SH-SY5Y (cell line): ENCODE measurements around the gene SLC35F3.

ENCODE experiments used
- GATA2 ChIP-seq: IDR thresholded peaks from 2 replicates; pipeline ENCODE4 v1.6.1; 2011; ENCODE audit warnings: mild to moderate bottlenecking, low read depth, low read length
- GATA3 ChIP-seq: IDR thresholded peaks from 2 replicates; pipeline ENCODE4 v1.6.1; 2011; ENCODE audit warnings: low read depth, mild to moderate bottlenecking, low read length, moderate library complexity

The SLC35F3 gene

DNA sequence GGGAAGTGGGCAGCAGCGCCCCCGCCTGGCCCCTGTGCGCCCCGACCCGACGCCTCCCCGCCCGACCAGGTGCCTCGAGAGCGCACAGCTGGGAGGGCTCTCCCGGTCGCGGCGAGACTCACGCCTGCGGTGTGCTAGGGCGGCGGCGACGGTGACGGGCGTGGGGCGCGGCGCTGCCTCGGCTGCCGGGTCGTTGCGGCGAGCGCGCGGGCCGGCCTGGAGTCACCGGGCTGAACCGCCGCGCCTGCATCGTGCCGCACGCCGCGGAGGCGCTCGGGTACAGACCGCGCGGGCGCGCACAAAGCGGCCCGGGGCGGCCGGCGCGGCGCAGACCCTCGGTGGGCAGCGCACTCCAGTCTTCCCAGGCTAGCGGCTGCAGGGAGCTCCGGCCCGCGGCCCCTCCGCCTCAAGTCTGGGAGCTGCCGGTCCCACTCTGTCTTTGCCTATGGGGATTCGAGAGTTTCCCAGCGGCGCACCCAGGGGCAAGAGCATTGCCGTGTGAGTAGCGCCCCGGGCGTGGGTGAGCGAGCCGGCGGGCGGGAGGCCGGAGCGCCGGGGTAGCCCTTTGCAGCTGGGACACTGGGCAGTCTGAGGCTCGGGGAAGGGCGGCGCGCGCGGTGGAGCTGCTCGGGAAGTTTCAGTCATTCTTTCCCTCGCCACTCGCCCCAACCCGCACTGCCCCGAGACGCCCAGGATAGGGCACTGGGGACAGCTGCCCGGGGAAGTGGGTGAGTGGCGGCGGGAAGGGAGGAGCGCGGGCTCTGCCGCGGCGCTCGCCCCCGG, at the start of gene SLC35F3:
TSS of gene SLC35F3 (plus strand) at position 44 of the 783 bp plus-strand sequence.
- no peak for TF ChIP-seq GATA2
- TF ChIP-seq GATA3: no peak

DNA sequence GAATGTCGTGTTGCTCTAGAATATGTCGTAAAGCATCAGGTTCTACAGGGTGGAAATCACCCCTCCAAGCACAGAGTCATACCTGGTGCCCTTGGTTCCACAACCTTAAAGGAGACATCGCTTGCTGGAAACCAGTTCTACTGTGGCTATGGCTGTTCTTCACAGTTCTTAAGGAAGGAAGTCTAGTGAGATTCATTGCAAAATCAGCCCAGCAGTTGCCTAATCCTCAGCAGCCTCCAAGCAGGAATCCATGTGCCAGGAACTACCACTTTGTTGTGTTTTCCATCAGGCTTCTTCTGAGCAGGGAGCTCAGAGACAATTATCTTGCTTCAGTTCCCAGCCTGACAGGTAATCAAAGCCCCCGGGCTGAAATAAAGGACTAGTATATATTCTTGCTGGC, 45.0 kb upstream of the SLC35F3 start:
- no peak for TF ChIP-seq GATA2
- TF ChIP-seq GATA3: no peak

DNA sequence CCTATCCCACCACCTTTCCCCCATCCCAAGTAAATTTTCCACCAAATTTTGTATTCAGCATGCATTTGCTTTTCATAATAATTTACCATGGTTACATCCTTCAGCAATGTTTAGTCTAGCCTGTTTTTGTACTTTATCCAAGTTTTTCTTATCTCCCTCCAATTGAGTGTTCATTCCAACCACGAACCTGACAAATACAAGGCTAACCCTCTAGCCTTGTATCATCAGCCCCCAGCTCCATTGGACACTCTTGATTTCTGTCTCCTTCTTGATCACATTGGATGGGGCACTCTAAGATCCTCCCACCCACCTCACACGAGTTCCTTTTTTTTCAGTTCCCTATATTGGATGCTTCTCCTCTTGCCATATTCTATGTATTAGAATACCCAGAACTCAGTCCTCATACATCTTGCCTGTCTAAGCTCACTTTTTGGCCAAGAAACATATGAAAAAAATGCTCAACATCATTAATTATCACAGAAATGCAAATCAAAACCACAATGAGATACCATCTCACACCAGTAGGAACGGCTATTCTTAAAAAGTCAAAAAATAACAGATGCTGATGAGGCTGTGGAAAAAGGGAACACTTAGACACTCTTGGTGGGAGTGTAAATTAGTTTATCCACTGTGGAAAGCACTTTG, 40.5 kb upstream of the SLC35F3 start:
- no peak for TF ChIP-seq GATA2
- no peak for TF ChIP-seq GATA3

DNA sequence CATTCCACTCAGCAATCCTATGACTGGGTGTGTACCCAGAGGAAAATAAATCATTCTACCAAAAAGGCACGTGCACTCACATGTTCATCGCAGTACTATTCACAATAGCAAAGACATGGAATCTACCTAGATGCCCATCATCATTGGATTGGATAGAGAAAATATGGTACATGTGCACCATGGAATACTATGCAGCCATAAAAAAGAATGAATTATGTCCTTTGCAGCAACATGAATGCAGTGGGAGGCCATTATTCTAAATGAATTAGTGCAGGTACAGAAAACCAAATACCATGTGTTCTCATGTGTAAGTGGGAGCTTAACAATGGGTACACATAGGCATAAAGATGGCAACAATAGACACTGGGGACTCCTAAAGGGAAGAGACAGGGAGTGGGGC, 39.9 kb upstream of the SLC35F3 start:
- no peak for TF ChIP-seq GATA2
- TF ChIP-seq GATA3: no peak

DNA sequence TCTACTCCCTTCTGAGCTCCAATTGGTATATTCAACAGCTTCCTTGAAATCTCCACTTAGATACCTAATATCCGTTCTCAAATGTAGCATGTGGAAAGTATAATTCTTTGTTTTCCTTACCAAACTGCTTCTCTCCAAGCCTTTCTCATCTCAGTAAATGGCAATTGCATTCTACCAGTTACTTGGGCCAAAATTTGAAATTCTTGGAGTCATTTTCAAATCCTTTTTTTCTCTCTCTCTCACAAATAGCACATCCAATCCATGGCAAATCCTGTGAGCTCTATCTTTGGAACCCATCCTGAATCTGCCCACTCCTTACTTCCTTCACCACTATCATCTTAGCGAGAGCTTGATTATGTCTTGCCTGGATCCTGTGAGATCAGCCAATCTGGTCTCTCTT, 39.3 kb upstream of the SLC35F3 start:
- TF ChIP-seq GATA2 (no peak), GATA3 (no peak)

DNA sequence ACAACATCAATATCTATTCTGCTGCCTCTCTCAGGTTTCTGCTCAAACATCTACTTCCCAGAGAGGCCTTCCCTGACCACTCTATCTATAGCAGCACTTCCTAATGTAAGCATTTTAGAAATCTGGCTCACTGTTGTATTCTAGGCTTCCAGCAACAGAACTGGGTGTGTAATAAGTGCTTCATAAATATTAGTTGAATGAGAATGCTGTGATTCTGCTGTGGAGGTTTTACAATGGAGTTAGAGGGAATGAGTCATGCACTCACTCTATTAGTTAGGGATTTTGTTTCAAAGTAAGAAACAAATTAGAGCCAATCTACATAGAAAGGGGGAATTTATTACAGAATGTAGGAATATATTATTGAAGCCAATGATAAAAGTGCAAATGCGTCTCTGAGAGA, 38.6 kb upstream of the SLC35F3 start:
- TF ChIP-seq GATA2 (no peak), GATA3 (no peak)

DNA sequence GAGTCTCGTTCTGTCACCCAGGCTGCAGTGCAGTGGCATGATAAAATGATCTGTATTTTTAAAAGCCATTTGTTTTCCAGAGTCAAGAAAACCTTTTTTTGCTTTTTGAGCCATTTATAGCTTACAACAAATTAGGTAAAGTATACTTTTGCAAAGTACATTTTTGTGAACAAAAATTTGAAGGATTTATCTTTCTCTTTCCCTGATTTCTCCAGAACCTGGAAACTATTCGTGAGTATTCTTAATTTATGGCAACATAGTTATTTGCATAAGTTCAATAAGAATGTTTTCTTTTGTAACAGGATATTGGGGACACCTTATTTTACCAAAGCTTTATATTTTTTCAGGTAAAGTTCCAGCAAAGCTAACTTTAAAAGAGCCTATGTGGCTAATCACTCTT, 37.4 kb upstream of the SLC35F3 start:
- TF ChIP-seq GATA3 (no peak), GATA2 (no peak)

DNA sequence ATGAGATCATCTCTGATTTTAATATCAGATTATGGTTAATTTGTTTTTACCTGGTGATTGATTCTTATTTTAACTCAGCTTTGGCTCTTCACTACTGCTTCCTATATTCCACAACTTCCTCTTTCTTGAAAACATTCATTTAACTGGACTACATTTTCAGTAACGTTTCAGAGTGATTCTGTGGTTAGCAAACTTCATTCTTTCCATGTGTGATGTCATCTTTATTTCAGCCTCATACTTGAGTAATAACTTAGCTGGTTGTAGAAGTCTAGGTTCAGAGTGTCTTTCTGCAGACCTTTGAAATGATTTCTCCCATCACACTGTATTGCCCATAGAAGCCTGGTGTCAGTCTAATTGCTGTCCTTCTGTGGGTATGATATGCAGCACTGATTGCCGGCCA, 36.0 kb upstream of the SLC35F3 start:
- TF ChIP-seq GATA3 (no peak), GATA2 (no peak)

DNA sequence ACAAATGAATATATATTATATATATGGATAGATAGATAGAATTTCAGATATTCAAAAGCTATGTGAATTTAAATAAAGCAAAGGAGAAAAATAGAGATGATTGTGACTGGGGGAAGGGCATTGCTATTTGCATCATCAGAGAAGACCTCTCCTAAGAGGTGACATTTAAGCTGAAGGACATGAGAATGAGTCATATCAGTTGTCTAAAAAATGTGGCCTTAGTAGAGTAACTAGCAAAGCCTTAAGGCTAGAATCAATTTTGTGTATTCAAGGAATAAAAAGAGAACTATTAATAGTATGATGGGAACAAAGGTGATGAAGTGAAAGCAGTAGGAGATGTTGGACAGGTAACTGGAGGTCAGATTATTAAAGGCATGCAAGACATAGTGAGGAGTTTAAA, 34.8 kb upstream of the SLC35F3 start:
- TF ChIP-seq GATA3 (no peak), GATA2 (no peak)

DNA sequence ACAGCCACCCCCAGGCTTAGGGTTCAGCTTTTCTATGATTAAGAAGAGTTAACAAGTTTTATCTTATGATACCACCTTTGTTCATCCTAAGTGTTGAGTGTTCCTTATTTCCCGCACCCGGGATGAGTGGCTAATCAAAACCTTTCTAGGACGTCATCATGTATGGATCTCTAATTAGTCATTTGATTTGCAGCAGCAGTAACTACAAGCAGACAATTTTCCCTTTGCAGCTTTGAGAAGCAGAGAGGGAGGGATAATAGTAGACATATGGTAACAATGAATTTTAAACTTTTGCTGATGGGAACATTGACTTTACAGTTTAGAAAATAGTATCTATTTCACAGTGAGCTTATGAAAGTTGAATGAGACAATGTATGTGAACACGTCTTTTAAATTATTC, 30.8 kb upstream of the SLC35F3 start:
- no peak for TF ChIP-seq GATA3
- no peak for TF ChIP-seq GATA2

DNA sequence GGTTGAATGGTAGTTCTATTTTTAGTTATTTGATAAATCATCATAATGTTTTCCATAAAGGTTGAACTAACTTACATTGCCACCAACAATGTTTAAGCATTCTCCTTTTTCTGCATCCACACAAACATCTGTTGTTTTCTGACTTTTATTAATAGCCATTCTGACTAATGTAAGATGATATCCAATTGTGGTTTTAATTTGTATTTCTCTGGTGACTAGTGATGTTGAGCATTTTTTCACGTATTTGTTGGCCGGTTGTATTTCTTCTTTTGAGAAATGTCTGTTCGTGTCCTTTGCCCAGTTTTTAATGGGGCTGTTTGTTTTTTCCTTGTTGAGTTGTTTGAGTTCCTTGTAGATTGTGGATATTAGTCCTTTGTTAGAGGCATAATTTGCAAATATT, 24.6 kb upstream of the SLC35F3 start:
- TF ChIP-seq GATA3 (no peak), GATA2 (no peak)

DNA sequence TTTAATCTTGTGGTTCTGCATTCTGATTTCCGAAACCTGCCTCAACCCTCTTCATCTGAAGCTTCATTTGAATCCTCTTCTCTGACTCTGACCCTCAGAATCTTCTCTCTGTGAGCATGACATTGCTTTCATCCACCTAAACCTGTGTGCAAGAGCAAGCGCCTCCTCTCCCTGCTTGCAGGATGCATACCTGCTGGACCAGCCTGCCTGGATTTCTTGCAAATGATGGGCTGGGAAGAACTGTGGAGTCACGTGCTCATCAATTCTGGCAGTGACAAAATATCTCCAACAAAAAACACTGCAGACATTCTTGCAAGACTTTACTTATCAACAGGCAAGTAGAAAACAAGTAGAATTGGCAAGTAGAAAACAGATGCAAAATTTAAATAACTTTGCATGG, 20.8 kb upstream of the SLC35F3 start:
- TF ChIP-seq GATA2 (no peak), GATA3 (no peak)

DNA sequence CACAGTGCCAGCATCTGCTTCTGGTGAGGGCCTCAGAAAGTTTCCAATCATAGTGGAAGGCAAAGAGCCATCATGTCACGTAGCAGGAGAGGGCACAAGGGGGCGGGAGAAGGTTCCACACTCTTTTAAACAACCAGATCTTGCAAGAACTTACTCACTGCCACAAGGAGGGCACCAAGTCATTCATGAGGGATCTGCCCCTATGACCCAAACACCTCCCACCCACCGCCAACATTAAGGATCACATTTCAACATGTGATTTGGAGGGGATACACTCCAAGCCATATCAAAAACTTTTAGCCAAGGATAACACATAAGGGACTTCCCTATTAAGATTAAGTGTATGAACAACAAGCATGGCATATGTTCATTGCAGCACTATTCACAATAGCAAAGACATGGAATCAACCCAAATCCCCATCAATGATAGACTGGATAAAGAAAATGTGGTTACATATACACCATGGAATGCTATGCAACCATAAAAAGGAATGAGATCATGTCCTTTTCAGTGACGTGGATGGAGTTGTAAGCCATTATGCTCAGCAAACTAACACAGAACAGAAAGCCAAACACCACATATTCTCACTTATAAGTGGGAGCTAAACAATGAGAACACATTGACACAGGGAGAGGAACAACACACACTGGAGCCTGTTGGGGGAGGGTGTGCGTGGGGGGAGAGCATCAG, 19.9 kb upstream of the SLC35F3 start:
- TF ChIP-seq GATA3: no peak
- TF ChIP-seq GATA2: no peak

DNA sequence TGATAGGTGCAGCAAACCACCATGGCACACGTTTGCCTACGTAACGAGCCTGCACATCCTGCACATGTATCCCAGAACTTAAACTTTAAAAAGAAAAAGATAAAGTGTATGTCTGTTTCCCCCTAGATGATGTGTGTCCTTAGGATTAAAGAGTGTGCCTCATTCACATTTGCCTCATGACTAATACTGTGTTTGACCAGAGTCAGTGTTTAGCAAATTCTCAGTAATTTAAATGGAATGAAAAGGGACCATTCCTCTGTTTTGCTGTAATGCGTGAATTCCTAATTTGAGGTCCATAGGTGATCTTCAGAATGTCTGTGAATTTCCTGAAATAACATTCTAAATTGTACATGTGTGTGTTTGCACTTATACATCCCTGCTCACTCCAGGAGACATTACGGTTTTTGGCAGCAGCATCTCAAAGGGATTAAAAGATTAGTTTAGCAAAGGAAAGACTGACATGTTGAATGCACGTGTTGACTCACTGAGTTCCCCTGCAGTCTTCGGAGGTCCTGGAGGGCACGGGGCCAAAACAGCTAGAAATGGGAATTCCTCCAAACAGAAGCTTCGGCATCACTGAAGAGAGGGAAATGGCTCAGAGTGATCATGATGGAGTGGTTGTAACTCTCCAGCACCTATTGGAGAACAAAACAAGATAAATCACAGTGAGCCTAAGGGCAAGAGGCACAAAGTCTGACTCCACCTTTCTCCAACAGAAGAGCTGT, 19.1 kb upstream of the SLC35F3 start:
- TF ChIP-seq GATA2 (no peak), GATA3 (no peak)
